Lower leg skin (tissue), 4 donors: ENCODE measurements around the gene PLXNA2. TPM values are rescaled to one million over a fixed set of nuclear protein-coding genes. Genes with fewer than 3 reads are reported as not detected.

Source experiments
- DNase-seq, 2 donors: peaks; one replicate each; pipeline ENCODE4 v3.0.0-alpha.2; 2019; ENCODE audit warnings: low spot score in 2 of 2
- H3K4me3 ChIP-seq: fragments of 200-600 bp; sonication (generic); 2 replicates; pipeline ENCODE4 v1.5.1; 2017; ENCODE audit warnings: mild to moderate bottlenecking, low read depth; ENCODE audit not compliant: poor library complexity, severe bottlenecking
- CTCF ChIP-seq, 3 donors: fragments of 450-650 bp; IDR thresholded peaks; one replicate each; pipeline ENCODE4 v1.5.1; 2016; ENCODE audit warnings: antibody characterized with exemption in 3 of 3, mild to moderate bottlenecking in 3 of 3, moderate library complexity in 2 of 3
- POLR2A ChIP-seq, 2 donors: fragments of 450-650 bp; IDR thresholded peaks; one replicate each; pipeline ENCODE4 v1.6.1; 2016 to 2017; ENCODE audit warnings: antibody characterized with exemption in 2 of 2, mild to moderate bottlenecking in 1 of 2, moderate library complexity in 1 of 2
- WGBS, 2 donors: methylation state at CpG; one replicate each; pipeline ENCODE4 v1.1.5; 2018; 5-methylcytosine and 5-hydroxymethylcytosine counted together
- intact Hi-C: fragments of 100-400 bp; cut with DNase I; formaldehyde crosslinking; loops from one replicate; pipeline ENCODE4 v1.15.0; 2023; ENCODE audit warnings: low total_unique reads
- total RNA-seq, 4 donors: library from RNA; depleted of rRNA; stranded (reverse); fragments of >200 nt; gene quantifications; one replicate each; pipeline ENCODE4 v1.1.0, GENCODE V29; 2016

The PLXNA2 gene
- total RNA-seq, 4 donors from 2014 or later: 27.4 to 44.2 (median 36.9) TPM

- TF ChIP-seq CTCF (IDR thresholded peaks at IDR 0.05) (no peak), POLR2A (IDR thresholded peaks at IDR 0.05) (no peak)
- 81 to 86% methylated on average over 6 of the region's 6 CpGs for WGBS, 2 donors
- no peak overlapping the region for H3K4me3 ChIP-seq
- intact Hi-C loops: no loop called here
- no peak for DNase-seq
Observed at GRCh38 chr1:208059409-208060001, 184.7 kb downstream of the PLXNA2 start.

DNA sequence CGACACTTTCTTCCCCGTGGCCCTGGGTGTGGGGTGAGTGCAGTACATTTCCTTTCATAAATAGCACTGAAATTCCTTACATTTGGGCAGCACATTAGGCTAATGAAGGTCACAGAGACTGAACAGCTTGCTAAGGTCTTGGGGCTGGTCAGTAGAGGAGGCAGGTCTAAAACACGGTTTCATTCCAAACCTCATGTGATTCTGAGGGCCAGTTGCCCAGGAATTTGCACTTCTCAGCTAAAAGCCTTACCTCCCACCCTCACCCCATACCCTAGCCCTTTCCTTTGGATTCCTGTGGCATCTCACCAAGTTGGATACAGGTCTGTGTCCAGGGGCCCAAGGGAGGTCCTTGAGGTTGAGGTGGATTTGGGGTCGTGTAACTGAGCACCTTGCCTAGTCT, 185.4 kb downstream of the PLXNA2 start:
- TF ChIP-seq CTCF (IDR thresholded peaks at IDR 0.05) (no peak), POLR2A (IDR thresholded peaks at IDR 0.05) (no peak)
- H3K4me3 ChIP-seq: no peak overlapping the region
- 83% methylated on average over 4 of the region's 4 CpGs for WGBS, 2 donors
- DNase-seq: no peak
- intact Hi-C loops: no loop called here

DNA sequence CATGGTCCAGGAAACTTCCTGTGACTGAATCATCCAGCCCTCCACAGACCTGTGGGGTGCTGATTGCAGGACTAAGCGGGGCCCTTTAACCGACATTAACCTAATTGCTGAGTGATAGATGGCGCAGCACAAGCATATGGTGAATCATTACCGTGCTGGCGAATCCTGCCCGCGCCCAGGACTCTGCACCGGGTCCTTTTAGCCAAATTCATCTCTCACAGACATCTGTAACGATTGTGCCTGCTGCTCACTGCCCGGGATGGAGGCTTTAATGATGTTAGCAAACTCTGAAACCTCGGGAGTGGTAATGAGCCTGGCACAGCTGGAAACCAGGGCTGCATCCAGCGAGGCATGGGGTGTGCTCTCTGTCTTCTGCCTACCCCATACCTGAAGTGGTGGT, 185.9 kb downstream of the PLXNA2 start:
- DNase-seq: no peak
- no peak overlapping the region for H3K4me3 ChIP-seq
- intact Hi-C loops: no loop called here
- TF ChIP-seq POLR2A (IDR thresholded peaks at IDR 0.05): no peak
- TF ChIP-seq CTCF (IDR thresholded peaks at IDR 0.05): no peak
- WGBS, 2 donors: 94 to 95% methylated on average over 11 to 12 of the region's 12 CpGs

DNA sequence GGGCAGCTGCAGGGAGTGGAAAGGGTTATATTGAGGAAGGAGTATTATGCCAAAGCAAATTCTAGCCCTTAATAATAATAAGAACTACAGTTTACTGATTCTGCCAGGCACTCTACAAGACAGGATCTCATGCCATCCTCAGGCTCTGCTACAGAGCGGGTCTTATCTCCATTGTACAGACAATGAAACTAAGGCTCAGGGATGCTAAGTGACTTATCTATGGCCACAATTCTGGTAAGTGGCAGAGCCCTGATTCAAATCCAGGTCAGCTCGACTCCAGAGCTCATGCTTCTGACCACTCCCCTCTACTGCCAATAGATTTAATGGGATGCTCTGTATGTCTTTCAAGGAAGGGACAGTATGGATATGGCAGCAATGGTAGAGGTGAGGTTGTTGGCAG, 187.1 kb downstream of the PLXNA2 start:
- intact Hi-C loops: no loop called here
- TF ChIP-seq CTCF (IDR thresholded peaks at IDR 0.05) (no peak), POLR2A (IDR thresholded peaks at IDR 0.05) (no peak)
- H3K4me3 ChIP-seq: no peak overlapping the region
- WGBS, 2 donors: 77 to 88% methylated on average over 2 of the region's 2 CpGs
- DNase-seq: no peak

DNA sequence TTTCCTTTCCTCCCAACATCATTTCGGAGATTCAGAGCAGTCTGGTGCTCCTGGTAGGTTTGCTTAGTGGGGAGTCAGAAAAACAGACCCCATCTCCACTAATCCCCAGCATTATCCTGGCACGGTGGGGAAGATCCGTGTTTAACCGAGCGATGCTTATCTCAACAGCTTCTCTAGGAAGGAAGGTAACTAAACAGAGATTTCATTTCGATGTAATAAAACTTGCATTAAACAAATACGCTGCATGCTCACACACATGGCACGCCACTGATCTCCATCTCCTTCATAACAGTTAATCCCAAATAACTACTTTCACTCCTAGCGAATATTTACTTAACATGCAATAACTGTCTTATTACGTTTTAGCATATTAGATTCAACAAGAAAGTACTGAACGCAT, 188.6 kb downstream of the PLXNA2 start:
- DNase-seq: no peak
- no peak overlapping the region for H3K4me3 ChIP-seq
- 94 to 95% methylated on average over 11 of the region's 11 CpGs for WGBS, 2 donors
- TF ChIP-seq CTCF (IDR thresholded peaks at IDR 0.05) (no peak), POLR2A (IDR thresholded peaks at IDR 0.05) (no peak)
- intact Hi-C loops: no loop called here

GRCh38 chr1:208054911-208055379, 189.2 kb downstream of the PLXNA2 start:
- no peak overlapping the region for H3K4me3 ChIP-seq
- intact Hi-C loops: no loop called here
- TF ChIP-seq POLR2A (IDR thresholded peaks at IDR 0.05) (no peak), CTCF (IDR thresholded peaks at IDR 0.05) (no peak)
- 70 to 81% methylated on average over 13 of the region's 13 CpGs for WGBS, 2 donors
- DNase-seq: no peak
